H1 (cell line): ENCODE data around the gene KRTAP4-7. TPM values are rescaled to one million over a fixed set of nuclear protein-coding genes. Genes with fewer than 3 reads are reported as not detected.
A peak's percentile ranks its signal among the peaks of the same experiment; 100 is the strongest.
"Not testable (repeated sequence)": the region's sequence is repeated elsewhere in the genome, so short reads cannot be mapped to it uniquely, and the experiment has no call there.

ENCODE experiments used
- CTCF ChIA-PET: fragments of 300-600 bp; sonication (Branson Sonifier 250); formaldehyde crosslinking; loops from one replicate; lab custom pipeline; 2021; ENCODE audit not compliant: partially characterized antibody; lab: Charles Lee
- POLR2A ChIA-PET: fragments of 300-600 bp; sonication (Branson Sonifier 250); formaldehyde crosslinking; loops from one replicate; lab custom pipeline; 2021; ENCODE audit warnings: inconsistent platforms; ENCODE audit not compliant: partially characterized antibody; lab: Charles Lee
- DNase-seq, 2 experiments: peaks; one replicate each; pipeline versions ENCODE4 v3.0.0 to v3.0.0-alpha.2; 2010 to 2022; ENCODE audit warnings: low spot score in 2 of 2, low read depth in 1 of 2, mixed read lengths in 1 of 2
- FAIRE-seq: peaks from 2 replicates; lab custom pipeline; 2011; peaks lifted over from hg19 to GRCh38; lab: Jason Lieb, UNC
- H2AFZ ChIP-seq: 2 replicates; pipeline ENCODE4 v1.8.1; 2012; ENCODE audit warnings: low read length, inconsistent platforms
- H2AK5ac ChIP-seq: 2 replicates; pipeline ENCODE4 v1.6.1; 2013; ENCODE audit warnings: low read depth, low read length
- H2BK120ac ChIP-seq: replicated peaks from 2 replicates; pipeline ENCODE3; 2013; ENCODE audit warnings: low read depth, low read length, inconsistent platforms
- H2BK12ac ChIP-seq: 2 replicates; pipeline ENCODE4 v1.6.1; 2013; ENCODE audit warnings: low read depth, low read length
- H2BK15ac ChIP-seq: 2 replicates; pipeline ENCODE4 v1.6.1; 2013; ENCODE audit warnings: low read length
- H2BK20ac ChIP-seq: 2 replicates; pipeline ENCODE4 v1.6.1; 2013; ENCODE audit warnings: low read length
- H2BK5ac ChIP-seq: 2 replicates; pipeline ENCODE4 v1.6.1; 2013; ENCODE audit warnings: low read depth, low read length
- H3K14ac ChIP-seq: 2 replicates; pipeline ENCODE4 v1.6.1; 2013; ENCODE audit warnings: inconsistent platforms; ENCODE audit not compliant: insufficient read length
- H3K18ac ChIP-seq: 2 replicates; pipeline ENCODE4 v1.6.1; 2013; ENCODE audit warnings: low read length; ENCODE audit errors: extremely low read depth
- H3K23ac ChIP-seq: 2 replicates; pipeline ENCODE4 v1.6.1; 2013; ENCODE audit warnings: inconsistent platforms; ENCODE audit not compliant: insufficient read length
- H3K23me2 ChIP-seq: 2 replicates; pipeline ENCODE4 v1.6.1; 2013; ENCODE audit warnings: low read depth, low read length
- H3K27ac ChIP-seq: 2 replicates; pipeline ENCODE4 v1.6.1; 2011; ENCODE audit warnings: low read depth, low read length, inconsistent platforms
- H3K27me3 ChIP-seq, 4 experiments: replicated peaks in 1 of 4; 1 replicate in 1 of 4; 2 replicates in 3 of 4; pipeline versions ENCODE4 v1.6.1 to v1.8.1; 2011 to 2013; ENCODE audit warnings: low read length in 3 of 4, mild to moderate bottlenecking in 3 of 4, inconsistent platforms in 2 of 4, mixed read lengths in 2 of 4, moderate library complexity in 1 of 4; ENCODE audit not compliant: control insufficient read depth in 3 of 4, insufficient read depth in 3 of 4; ENCODE audit errors: extremely low read depth in 1 of 4
- H3K36me3 ChIP-seq, 4 experiments: 2 replicates each; pipeline versions ENCODE4 v1.6.1 to v1.8.1; 2011 to 2013; ENCODE audit warnings: mild to moderate bottlenecking in 4 of 4, low read length in 3 of 4, moderate library complexity in 2 of 4, control low read depth in 1 of 4, inconsistent platforms in 1 of 4; ENCODE audit not compliant: insufficient read depth in 4 of 4, control insufficient read depth in 2 of 4
- H3K4ac ChIP-seq: replicated peaks from 2 replicates; pipeline ENCODE3; 2013; ENCODE audit warnings: low read length, low read depth, mixed read lengths, inconsistent platforms; ENCODE audit not compliant: insufficient read length
- H3K4me1 ChIP-seq, 4 experiments: replicated peaks in 1 of 4; 1 replicate in 1 of 4; 2 replicates in 3 of 4; pipeline versions ENCODE4 v1.6.1 to v1.8.1; 2011 to 2013; ENCODE audit warnings: low read length in 3 of 4, inconsistent platforms in 2 of 4, mixed read lengths in 1 of 4; ENCODE audit not compliant: insufficient read depth in 4 of 4, control insufficient read depth in 3 of 4
- H3K4me2 ChIP-seq, 2 experiments: 2 replicates each; pipeline versions ENCODE4 v1.6.1 to v1.8.1; 2011 to 2013; ENCODE audit warnings: low read depth in 2 of 2, low read length in 2 of 2, control low read depth in 1 of 2, inconsistent platforms in 1 of 2, mild to moderate bottlenecking in 1 of 2; ENCODE audit not compliant: insufficient read depth in 1 of 2
- H3K4me3 ChIP-seq, 4 experiments: fragments of 200-600, 300-600 bp in 1 of 4; sonication (generic), shearing (Covaris generic), sonication (Bioruptor Twin) in 1 of 4; 2 replicates each; pipeline versions ENCODE4 v1.5.1 to v1.8.1; 2011 to 2016; ENCODE audit warnings: low read length in 4 of 4, low read depth in 3 of 4, control low read depth in 2 of 4, inconsistent platforms in 2 of 4, mild to moderate bottlenecking in 2 of 4, mixed read lengths in 1 of 4, moderate library complexity in 1 of 4; ENCODE audit not compliant: insufficient read depth in 2 of 4; ENCODE audit errors: extremely low read depth in 1 of 4
- H3K56ac ChIP-seq: replicated peaks from 2 replicates; pipeline ENCODE3; 2013; ENCODE audit warnings: low read depth, mild to moderate bottlenecking, mixed read lengths, low read length, inconsistent platforms; ENCODE audit not compliant: insufficient read length
- H3K79me1 ChIP-seq: 2 replicates; pipeline ENCODE4 v1.6.1; 2013; ENCODE audit warnings: low read depth, low read length, control low read depth
- H3K79me2 ChIP-seq, 2 experiments: 2 replicates each; pipeline versions ENCODE4 v1.6.1 to v1.8.1; 2012 to 2013; ENCODE audit warnings: low read length in 2 of 2, mild to moderate bottlenecking in 2 of 2, inconsistent platforms in 1 of 2; ENCODE audit not compliant: insufficient read depth in 2 of 2, control insufficient read depth in 1 of 2
- H3K9ac ChIP-seq, 4 experiments: replicated peaks in 1 of 4; 1 replicate in 1 of 4; 2 replicates in 3 of 4; pipeline versions ENCODE4 v1.6.1 to v1.8.1; 2011 to 2013; ENCODE audit warnings: low read depth in 3 of 4, low read length in 3 of 4, control low read depth in 2 of 4, mild to moderate bottlenecking in 2 of 4, moderate library complexity in 2 of 4, inconsistent platforms in 1 of 4; ENCODE audit errors: extremely low read depth in 1 of 4
- H3K9me3 ChIP-seq, 2 experiments: 2 replicates each; pipeline versions ENCODE4 v1.6.1 to v1.8.1; 2012 to 2013; ENCODE audit warnings: mild to moderate bottlenecking in 2 of 2, moderate library complexity in 2 of 2, control low read depth in 1 of 2, inconsistent platforms in 1 of 2, low read depth in 1 of 2, low read length in 1 of 2, mixed read lengths in 1 of 2; ENCODE audit not compliant: insufficient read depth in 2 of 2
- H4K20me1 ChIP-seq, 2 experiments: replicated peaks in 1 of 2; 2 replicates each; pipeline versions ENCODE3 to v1.8.1; 2011 to 2013; ENCODE audit warnings: inconsistent platforms in 2 of 2, low read length in 2 of 2, mild to moderate bottlenecking in 1 of 2; ENCODE audit not compliant: insufficient read depth in 2 of 2, control insufficient read depth in 1 of 2
- H4K5ac ChIP-seq: 2 replicates; pipeline ENCODE4 v1.6.1; 2013; ENCODE audit warnings: low read length, low read depth, mixed read lengths, inconsistent platforms; ENCODE audit not compliant: insufficient read length
- H4K8ac ChIP-seq: 2 replicates; pipeline ENCODE4 v1.8.0; 2013; ENCODE audit warnings: mild to moderate bottlenecking, moderate library complexity, low read length, inconsistent platforms; ENCODE audit not compliant: insufficient read depth; ENCODE audit errors: extremely low read depth
- H4K91ac ChIP-seq: replicated peaks from 2 replicates; pipeline ENCODE3; 2013; ENCODE audit warnings: low read length, mixed read lengths, inconsistent platforms; ENCODE audit not compliant: insufficient read length
- WGBS, 2 experiments: shearing (Covaris generic) in 1 of 2; methylation state at CpG; one replicate each; pipeline versions ENCODE4 v1.1.6 to v1.1.7; 2013 to 2015; ENCODE audit warnings: low lambda C conversion rate in 2 of 2, mixed read lengths in 2 of 2, inconsistent platforms in 1 of 2, low coverage in 1 of 2, missing lambda C conversion rate in 1 of 2; ENCODE audit not compliant: insufficient replicate concordance in 2 of 2, insufficient coverage in 1 of 2, insufficient read length in 1 of 2; ENCODE audit errors: extremely low coverage in 1 of 2, missing lambda C conversion rate in 1 of 2; 5-methylcytosine and 5-hydroxymethylcytosine counted together
- polyA plus RNA-seq, 7 experiments: library from polyadenylated mRNA; depleted of rRNA in 3 of 7; stranded (reverse) in 5 of 7; unstranded in 2 of 7; fragments of >200 nt in 5 of 7; fragments of 200-250 nt in 2 of 7; gene quantifications; 1 replicate in 5 of 7; 2 replicates in 1 of 7; 4 replicates in 1 of 7; pipeline versions ENCODE4 v1.2.1 to v1.2.3, GENCODE V29; 2011 to 2013; ENCODE audit warnings: missing spikeins in 2 of 7, mixed read lengths in 2 of 7
- total RNA-seq: library from RNA; stranded (reverse); fragmentation: NEBNext Ultra II Directional; extraction: Animal tissue kit (Norgen Biotek cat#: 25700); gene quantifications from 2 replicates; pipeline ENCODE4 v1.2.1, GENCODE V29; 2021

The KRTAP4-7 gene
- total and polyA plus RNA-seq, 2 of the 8 experiments (the other 6 are each of a cell fraction or from before 2014, with no cell fraction given): not detected

GRCh38 chr17:41046735-41047465 is 37.0 kb upstream of the KRTAP4-7 start, which contains the start of gene KRTAP2-1:
Gene KRTAP2-1 (minus strand): TSS chr17:41047316. CDS start chr17:41047267, 49 bp downstream.
- H3K14ac ChIP-seq, H3K18ac ChIP-seq, H2BK12ac ChIP-seq, H3K4me2 ChIP-seq, H2BK5ac ChIP-seq, H4K5ac ChIP-seq, H3K79me1 ChIP-seq, H4K20me1 ChIP-seq, H3K79me2 ChIP-seq, H2BK20ac ChIP-seq, H4K91ac ChIP-seq, H2BK120ac ChIP-seq, H2BK15ac ChIP-seq, H3K27ac ChIP-seq, H3K4me1 ChIP-seq, H2AFZ ChIP-seq, H3K9me3 ChIP-seq, H2AK5ac ChIP-seq, H3K9ac ChIP-seq, DNase-seq, H3K23me2 ChIP-seq, H3K23ac ChIP-seq, H3K4me3 ChIP-seq, FAIRE-seq, H3K27me3 ChIP-seq, H3K4ac ChIP-seq, H3K56ac ChIP-seq, H3K36me3 ChIP-seq: not testable (repeated sequence)
- 83% methylated on average over 10 of the region's 33 CpGs; no CpG with 5 or more reads in 1 of the 2 experiments for WGBS, 2 experiments
- H4K8ac ChIP-seq: 0 out of 2 replicates have a peak within 1 kb of the TSS, but pooled peaks have one; percentile 51
- CTCF ChIA-PET: interaction anchor here (0.5 kb wide), 1 partner anchor 12 kb away, joined by 3 read pairs; no protein-coding TSS in a partner anchor
- POLR2A ChIA-PET: interaction anchor here (0.6 kb wide), 1 partner anchor 195 kb away, joined by 5 read pairs; no protein-coding TSS in a partner anchor
